Activated T-helper 1 cell treated with anti-CD3 and anti-CD28 coated beads, Interleukin-12 subunit alpha, Interleukin-12 subunit beta, Interleukin-2, Interleukin-4 antibody, amounts not matched to agents 30 ng/mL and 10 ng/mL and 1 ng/mL, durations not matched to agents 14 hours and 24 hours and 36 hours (primary cell): ENCODE measurements around the gene APOO. TPM values are rescaled to one million over a fixed set of nuclear protein-coding genes. Genes with fewer than 3 reads are reported as not detected.

ENCODE experiments used
- DNase-seq: peaks from one replicate; pipeline ENCODE4 v3.0.0; 2021; ENCODE audit warnings: low spot score
- H3K27ac Mint-ChIP-seq: one replicate; pipeline ENCODE4 v1.8.0; 2021; ENCODE audit warnings: mild to moderate bottlenecking, mixed read lengths
- H3K27me3 Mint-ChIP-seq: one replicate; pipeline ENCODE4 v1.8.0; 2022; ENCODE audit warnings: mild to moderate bottlenecking, moderate library complexity, mixed read lengths; ENCODE audit not compliant: insufficient read depth
- H3K36me3 Mint-ChIP-seq: one replicate; pipeline ENCODE4 v1.8.0; 2021; ENCODE audit warnings: low read depth, mixed read lengths
- H3K4me1 Mint-ChIP-seq: one replicate; pipeline ENCODE4 v1.8.0; 2021; ENCODE audit warnings: low read depth, mixed read lengths
- H3K4me3 Mint-ChIP-seq: one replicate; pipeline ENCODE4 v1.8.0; 2021; ENCODE audit warnings: mild to moderate bottlenecking, moderate library complexity, mixed read lengths
- H3K9me3 Mint-ChIP-seq: one replicate; pipeline ENCODE4 v1.8.0; 2021; ENCODE audit warnings: mixed read lengths
- intact Hi-C: fragments of 100-400 bp; cut with micrococcal nuclease; formaldehyde crosslinking; loops from one replicate; pipeline ENCODE4 v1.15.1; 2024
- total RNA-seq: library from RNA; stranded (reverse); gene quantifications from 2 replicates; pipeline ENCODE4 v1.2.3, GENCODE V29; 2022

APOO gene
- total RNA-seq, 1 donor from 2014 or later: 29.0 TPM

- no peaks in the 10 kb centered on the region for H3K27me3 Mint-ChIP-seq
- no peaks in the 10 kb centered on the region for H3K9me3 Mint-ChIP-seq
- DNase-seq: no peak
- H3K4me3 Mint-ChIP-seq: no peak overlapping the region
- no peaks in the 10 kb centered on the region for H3K4me1 Mint-ChIP-seq
- intact Hi-C loops: no loop called here
- no peaks in the 10 kb centered on the region for H3K36me3 Mint-ChIP-seq
- no peak overlapping the region for H3K27ac Mint-ChIP-seq
Measured at GRCh38 chrX:23845351-23845817, 62.4 kb downstream of the APOO start.

DNA sequence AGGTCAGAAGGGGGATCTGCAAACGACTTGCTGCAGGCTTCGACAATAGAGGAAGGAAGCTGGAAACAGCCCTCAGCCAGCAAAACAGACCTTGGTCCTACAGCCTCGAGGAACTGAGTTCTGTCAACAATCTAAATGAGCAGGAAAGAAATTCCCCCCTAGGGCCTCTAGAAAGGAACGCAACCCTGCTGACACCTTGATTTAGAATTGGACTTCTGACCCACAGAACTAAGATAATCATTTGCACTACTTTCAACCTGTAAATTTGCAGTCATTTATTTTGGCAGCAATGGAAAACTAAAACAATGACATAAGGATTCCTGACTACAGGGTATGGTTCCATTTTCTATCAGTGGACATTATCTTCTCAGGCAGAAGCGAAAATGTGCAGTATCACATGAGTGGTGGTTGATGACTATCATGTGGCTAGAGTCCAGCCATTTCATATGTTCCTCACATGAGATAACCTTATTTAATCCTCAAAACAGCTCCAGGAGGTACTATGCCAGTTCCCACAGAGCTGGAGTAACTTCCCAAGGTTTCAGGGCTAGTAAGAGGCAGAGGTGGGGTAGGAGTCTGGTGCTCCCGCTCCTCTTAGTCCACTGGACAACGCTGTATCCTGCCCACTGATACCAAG lies 63.1 kb downstream of the APOO start:
- Mint-ChIP-seq H3K27me3 (no peaks in the 10 kb centered on the region), H3K9me3 (no peaks in the 10 kb centered on the region), H3K4me1 (no peaks in the 10 kb centered on the region), H3K36me3 (no peaks in the 10 kb centered on the region), H3K27ac (no peak overlapping the region), H3K4me3 (no peak overlapping the region)
- intact Hi-C loops: no loop called here
- no peak for DNase-seq

DNA sequence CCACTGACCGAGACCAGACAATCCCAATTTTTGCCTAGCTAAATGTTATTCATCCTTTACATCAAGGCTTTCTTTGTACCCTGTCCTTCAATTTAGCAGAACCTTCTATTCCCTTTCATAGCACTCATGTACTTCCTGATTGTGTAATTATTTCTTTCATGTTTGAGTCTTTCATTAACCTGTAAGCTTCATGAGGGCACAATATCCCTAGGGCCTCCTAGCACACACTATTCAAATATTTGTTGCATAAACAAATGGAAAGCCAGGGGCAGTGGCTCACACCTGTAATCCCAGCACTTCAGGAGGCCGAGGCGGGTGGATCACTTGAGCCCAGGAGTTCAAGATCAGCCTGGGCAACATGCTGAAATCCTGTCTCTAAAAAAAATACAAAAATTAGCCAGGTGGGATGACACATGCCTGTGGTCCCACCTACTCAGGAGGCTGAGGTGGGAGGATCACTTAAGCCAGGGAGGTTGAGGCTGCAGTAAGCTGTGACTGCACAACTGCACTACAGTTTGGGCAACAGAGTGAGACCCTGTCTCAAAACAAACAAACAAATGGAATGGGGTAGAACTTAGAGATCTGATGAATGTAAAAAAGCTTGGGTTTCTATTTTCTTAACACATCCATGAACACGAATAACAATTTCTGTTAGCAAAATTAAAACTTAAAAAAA lies 65.8 kb downstream of the APOO start:
- intact Hi-C loops: no loop called here
- Mint-ChIP-seq H3K4me3 (no peak overlapping the region), H3K27ac (no peak overlapping the region), H3K9me3 (no peaks in the 10 kb centered on the region), H3K36me3 (no peaks in the 10 kb centered on the region), H3K4me1 (no peaks in the 10 kb centered on the region), H3K27me3 (no peaks in the 10 kb centered on the region)
- no peak for DNase-seq

GRCh38 chrX:23840674-23841073 lies 67.1 kb downstream of the APOO start:
- Mint-ChIP-seq H3K4me1 (no peaks in the 10 kb centered on the region), H3K9me3 (no peaks in the 10 kb centered on the region), H3K27ac (no peak overlapping the region), H3K36me3 (no peaks in the 10 kb centered on the region), H3K4me3 (no peak overlapping the region), H3K27me3 (no peaks in the 10 kb centered on the region)
- intact Hi-C loops: no loop called here
- no peak for DNase-seq

DNA sequence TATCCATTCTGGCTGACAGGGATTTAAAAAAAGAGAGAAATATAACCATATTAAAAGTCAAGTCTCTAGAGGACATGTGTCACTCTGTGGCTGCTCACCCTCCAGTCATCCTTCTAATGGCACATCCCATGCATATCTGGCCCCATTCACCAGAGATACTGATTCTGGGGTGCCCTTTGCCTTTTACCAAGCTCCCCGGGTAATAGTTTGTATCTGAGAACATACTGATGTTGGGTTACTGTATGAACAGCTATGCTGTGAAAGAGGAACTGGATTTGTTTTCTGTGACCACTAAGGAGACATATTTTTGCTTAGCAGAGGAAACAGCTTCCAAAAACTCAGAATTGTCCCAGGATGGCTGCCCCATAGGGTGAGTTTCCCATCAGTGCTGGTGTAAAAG lies 68.8 kb downstream of the APOO start:
- H3K27ac Mint-ChIP-seq: no peak overlapping the region
- H3K36me3 Mint-ChIP-seq: peaks cover 3% of the 10 kb centered on the region
- H3K4me1 Mint-ChIP-seq: no peaks in the 10 kb centered on the region
- no peaks in the 10 kb centered on the region for H3K27me3 Mint-ChIP-seq
- H3K9me3 Mint-ChIP-seq: no peaks in the 10 kb centered on the region
- intact Hi-C loops: no loop called here
- DNase-seq: no peak
- no peak overlapping the region for H3K4me3 Mint-ChIP-seq

- no peaks in the 10 kb centered on the region for H3K27me3 Mint-ChIP-seq
- H3K27ac Mint-ChIP-seq: no peak overlapping the region
- intact Hi-C loops: no loop called here
- H3K36me3 Mint-ChIP-seq: peaks cover 3% of the 10 kb centered on the region
- no peak overlapping the region for H3K4me3 Mint-ChIP-seq
- no peak for DNase-seq
- H3K9me3 Mint-ChIP-seq: no peaks in the 10 kb centered on the region
- H3K4me1 Mint-ChIP-seq: no peaks in the 10 kb centered on the region
Measured at GRCh38 chrX:23832721-23833120, 75.0 kb downstream of the APOO start.

- intact Hi-C loops: no loop called here
- no peaks in the 10 kb centered on the region for H3K36me3 Mint-ChIP-seq
Measured at GRCh38 chrX:23828881-23829280, 78.9 kb downstream of the APOO start.

GRCh38 chrX:23826653-23827052 lies 81.1 kb downstream of the APOO start:
- no peak for DNase-seq
- H3K27ac Mint-ChIP-seq: no peak overlapping the region
- H3K36me3 Mint-ChIP-seq: no peaks in the 10 kb centered on the region
- H3K4me3 Mint-ChIP-seq: no peak overlapping the region
- intact Hi-C loops: no loop called here
- H3K27me3 Mint-ChIP-seq: no peaks in the 10 kb centered on the region
- no peaks in the 10 kb centered on the region for H3K4me1 Mint-ChIP-seq
- no peaks in the 10 kb centered on the region for H3K9me3 Mint-ChIP-seq

More at GRCh38 chrX:23828881-23829280, 78.9 kb downstream of the APOO start:
- H3K4me1 Mint-ChIP-seq: no peaks in the 10 kb centered on the region
- H3K27ac Mint-ChIP-seq: no peak overlapping the region
- H3K9me3 Mint-ChIP-seq: no peaks in the 10 kb centered on the region
- no peak for DNase-seq
- H3K4me3 Mint-ChIP-seq: no peak overlapping the region
- H3K27me3 Mint-ChIP-seq: no peaks in the 10 kb centered on the region

- intact Hi-C loops: no loop called here
- Mint-ChIP-seq H3K36me3 (no peaks in the 10 kb centered on the region), H3K27me3 (no peaks in the 10 kb centered on the region), H3K4me1 (no peaks in the 10 kb centered on the region), H3K27ac (no peak overlapping the region), H3K9me3 (no peaks in the 10 kb centered on the region), H3K4me3 (no peak overlapping the region)
- no peak for DNase-seq
Measured at GRCh38 chrX:23826216-23826615, 81.5 kb downstream of the APOO start.

DNA sequence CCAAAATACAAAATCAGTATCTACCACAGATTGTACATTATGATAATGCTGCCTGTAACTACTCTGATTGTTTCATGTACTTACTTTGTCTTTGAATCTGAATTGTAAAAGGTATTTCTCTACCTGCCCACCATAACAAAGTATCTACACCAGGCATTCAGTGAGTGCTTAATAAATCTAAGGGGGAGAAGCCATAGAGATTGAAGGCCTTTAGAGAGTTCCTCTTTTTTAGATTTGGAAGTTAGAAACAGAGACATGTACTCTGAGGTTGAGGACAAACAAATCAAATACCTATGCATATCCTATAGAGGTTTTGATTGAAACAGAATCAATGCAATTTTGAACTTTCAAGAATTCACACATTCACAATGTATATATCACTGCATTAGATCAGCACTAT lies 82.1 kb downstream of the APOO start:
- Mint-ChIP-seq H3K27ac (no peak overlapping the region), H3K4me1 (no peaks in the 10 kb centered on the region), H3K27me3 (no peaks in the 10 kb centered on the region), H3K4me3 (no peak overlapping the region), H3K36me3 (no peaks in the 10 kb centered on the region), H3K9me3 (no peaks in the 10 kb centered on the region)
- DNase-seq: no peak
- intact Hi-C loops: no loop called here

DNA sequence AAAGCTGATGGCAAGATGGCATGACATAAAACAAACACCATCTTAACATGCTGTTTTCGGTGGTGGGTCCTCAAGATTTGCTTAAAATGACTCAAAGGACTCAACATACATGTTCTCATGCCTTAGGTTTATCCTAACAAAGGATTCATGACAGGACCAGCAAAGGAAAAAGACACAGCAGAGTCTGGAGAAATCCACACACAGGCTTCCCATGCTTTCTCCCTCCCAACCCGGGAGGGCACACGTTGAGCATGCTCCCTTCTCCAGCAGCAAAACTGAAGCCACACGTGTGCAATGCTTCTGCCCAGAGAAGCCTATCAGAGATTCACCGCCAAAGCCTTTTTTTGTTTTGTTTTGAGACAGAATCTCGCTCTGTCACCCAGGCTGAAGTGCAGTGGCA lies 84.9 kb downstream of the APOO start:
- H3K9me3 Mint-ChIP-seq: no peaks in the 10 kb centered on the region
- H3K4me3 Mint-ChIP-seq: no peak overlapping the region
- no peak for DNase-seq
- intact Hi-C loops: no loop called here
- H3K27me3 Mint-ChIP-seq: no peaks in the 10 kb centered on the region
- no peaks in the 10 kb centered on the region for H3K4me1 Mint-ChIP-seq
- no peaks in the 10 kb centered on the region for H3K36me3 Mint-ChIP-seq
- no peak overlapping the region for H3K27ac Mint-ChIP-seq

GRCh38 chrX:23822397-23822796 lies 85.3 kb downstream of the APOO start:
- no peaks in the 10 kb centered on the region for H3K27me3 Mint-ChIP-seq
- no peaks in the 10 kb centered on the region for H3K9me3 Mint-ChIP-seq
- intact Hi-C loops: no loop called here
- no peak overlapping the region for H3K4me3 Mint-ChIP-seq
- H3K36me3 Mint-ChIP-seq: no peaks in the 10 kb centered on the region
- no peak overlapping the region for H3K27ac Mint-ChIP-seq
- no peaks in the 10 kb centered on the region for H3K4me1 Mint-ChIP-seq
- DNase-seq: no peak

- no peaks in the 10 kb centered on the region for H3K9me3 Mint-ChIP-seq
Measured at GRCh38 chrX:23821847-23822246, 85.9 kb downstream of the APOO start.

More at GRCh38 chrX:23821847-23822246, 85.9 kb downstream of the APOO start:
- no peak for DNase-seq
- Mint-ChIP-seq H3K27me3 (no peaks in the 10 kb centered on the region), H3K4me1 (no peaks in the 10 kb centered on the region), H3K27ac (no peak overlapping the region), H3K4me3 (no peak overlapping the region), H3K36me3 (no peaks in the 10 kb centered on the region)
- intact Hi-C loops: no loop called here
